GM12872 (cell line): Measurements from ENCODE around the gene MAL.
A peak's percentile ranks its signal among the peaks of the same experiment; 100 is the strongest.

Experiments used
- TF ChIP-seq, protein P1 (sequence below): IDR thresholded peaks from 3 replicates; pipeline ENCODE4 v1.5.1; 2011; ENCODE audit warnings: low read depth, mild to moderate bottlenecking, low read length, moderate library complexity; ENCODE audit not compliant: insufficient read depth

MAL gene

DNA sequence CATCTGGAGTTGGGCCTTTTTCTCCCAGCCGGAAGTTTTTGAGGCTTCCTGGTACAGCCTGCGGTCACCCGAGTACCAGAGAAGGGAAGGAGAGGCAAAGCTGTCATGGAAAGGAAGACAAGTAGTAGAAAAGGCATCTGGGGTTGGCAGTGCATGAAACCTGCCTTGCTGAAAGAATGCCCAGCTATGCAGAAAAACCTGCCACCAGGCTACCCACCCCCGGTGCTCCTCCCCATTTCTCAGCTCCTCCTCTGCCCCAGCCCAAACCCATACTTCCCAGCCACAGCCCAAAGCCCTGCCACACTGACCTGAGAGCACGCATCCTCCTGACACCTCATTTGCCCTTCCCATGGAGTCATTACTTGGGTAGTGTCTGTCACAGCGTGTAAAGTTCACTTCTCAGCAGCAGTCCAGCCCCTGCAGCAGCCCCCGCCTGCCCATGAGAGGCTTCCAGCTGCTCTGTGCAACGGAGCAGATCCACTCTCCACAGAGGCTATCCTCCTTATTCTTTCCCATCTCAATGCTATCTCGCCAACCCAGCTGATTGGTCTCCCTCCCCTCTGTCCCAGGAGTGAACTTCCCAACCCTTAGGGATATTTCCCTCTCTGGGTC is 40.4 kb upstream of the MAL start:
- TF ChIP-seq, protein P1, sequence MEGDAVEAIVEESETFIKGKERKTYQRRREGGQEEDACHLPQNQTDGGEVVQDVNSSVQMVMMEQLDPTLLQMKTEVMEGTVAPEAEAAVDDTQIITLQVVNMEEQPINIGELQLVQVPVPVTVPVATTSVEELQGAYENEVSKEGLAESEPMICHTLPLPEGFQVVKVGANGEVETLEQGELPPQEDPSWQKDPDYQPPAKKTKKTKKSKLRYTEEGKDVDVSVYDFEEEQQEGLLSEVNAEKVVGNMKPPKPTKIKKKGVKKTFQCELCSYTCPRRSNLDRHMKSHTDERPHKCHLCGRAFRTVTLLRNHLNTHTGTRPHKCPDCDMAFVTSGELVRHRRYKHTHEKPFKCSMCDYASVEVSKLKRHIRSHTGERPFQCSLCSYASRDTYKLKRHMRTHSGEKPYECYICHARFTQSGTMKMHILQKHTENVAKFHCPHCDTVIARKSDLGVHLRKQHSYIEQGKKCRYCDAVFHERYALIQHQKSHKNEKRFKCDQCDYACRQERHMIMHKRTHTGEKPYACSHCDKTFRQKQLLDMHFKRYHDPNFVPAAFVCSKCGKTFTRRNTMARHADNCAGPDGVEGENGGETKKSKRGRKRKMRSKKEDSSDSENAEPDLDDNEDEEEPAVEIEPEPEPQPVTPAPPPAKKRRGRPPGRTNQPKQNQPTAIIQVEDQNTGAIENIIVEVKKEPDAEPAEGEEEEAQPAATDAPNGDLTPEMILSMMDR: no peak

DNA sequence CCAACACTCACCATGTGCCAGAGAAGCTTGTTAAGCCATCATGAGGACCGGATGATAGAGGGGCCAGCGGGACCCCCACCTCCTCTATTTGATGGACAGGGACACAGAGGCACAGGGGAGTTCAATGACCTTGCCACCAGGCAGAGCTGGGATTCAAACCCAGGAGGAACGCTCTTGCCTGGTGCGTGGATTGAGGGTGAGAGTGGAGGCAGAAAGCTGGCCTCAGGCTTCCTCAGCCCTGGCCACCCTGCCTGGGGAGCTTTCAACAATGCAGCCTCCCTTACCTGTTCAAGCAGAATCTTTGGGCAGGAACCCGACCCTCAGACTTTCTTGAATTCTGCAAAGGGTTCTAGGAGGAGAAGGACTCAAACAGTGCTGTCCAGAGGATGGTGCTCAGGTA is 39.9 kb upstream of the MAL start:
- TF ChIP-seq, protein P1: no peak

DNA sequence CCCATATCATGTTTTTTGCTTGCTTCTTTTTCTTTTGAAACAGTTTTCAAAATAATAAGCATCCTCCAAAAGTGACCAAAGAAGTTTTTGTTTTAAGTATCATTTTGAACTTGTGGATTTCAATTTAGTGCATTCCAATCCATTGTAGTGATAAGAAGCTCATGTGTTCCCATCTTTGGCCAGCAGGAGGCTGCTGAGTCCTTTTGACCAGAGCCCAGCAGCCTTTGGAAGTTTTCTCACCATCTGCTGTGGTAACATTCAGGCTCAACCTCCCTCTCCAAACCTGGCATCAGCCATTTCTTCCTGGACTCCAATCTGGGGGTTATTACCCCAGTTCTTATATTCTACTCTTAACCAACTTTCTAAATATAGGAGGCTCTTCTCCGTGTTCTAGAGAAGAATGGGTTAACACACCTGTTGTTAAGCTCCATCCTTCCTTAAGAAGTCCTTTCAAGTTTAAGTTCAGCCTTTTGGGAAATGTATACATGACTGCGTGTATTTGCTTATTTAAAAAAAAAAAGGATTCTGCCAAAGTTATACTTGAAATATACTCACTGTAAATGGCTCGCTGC is 39.0 kb upstream of the MAL start:
- TF ChIP-seq, protein P1: peak; percentile 86

DNA sequence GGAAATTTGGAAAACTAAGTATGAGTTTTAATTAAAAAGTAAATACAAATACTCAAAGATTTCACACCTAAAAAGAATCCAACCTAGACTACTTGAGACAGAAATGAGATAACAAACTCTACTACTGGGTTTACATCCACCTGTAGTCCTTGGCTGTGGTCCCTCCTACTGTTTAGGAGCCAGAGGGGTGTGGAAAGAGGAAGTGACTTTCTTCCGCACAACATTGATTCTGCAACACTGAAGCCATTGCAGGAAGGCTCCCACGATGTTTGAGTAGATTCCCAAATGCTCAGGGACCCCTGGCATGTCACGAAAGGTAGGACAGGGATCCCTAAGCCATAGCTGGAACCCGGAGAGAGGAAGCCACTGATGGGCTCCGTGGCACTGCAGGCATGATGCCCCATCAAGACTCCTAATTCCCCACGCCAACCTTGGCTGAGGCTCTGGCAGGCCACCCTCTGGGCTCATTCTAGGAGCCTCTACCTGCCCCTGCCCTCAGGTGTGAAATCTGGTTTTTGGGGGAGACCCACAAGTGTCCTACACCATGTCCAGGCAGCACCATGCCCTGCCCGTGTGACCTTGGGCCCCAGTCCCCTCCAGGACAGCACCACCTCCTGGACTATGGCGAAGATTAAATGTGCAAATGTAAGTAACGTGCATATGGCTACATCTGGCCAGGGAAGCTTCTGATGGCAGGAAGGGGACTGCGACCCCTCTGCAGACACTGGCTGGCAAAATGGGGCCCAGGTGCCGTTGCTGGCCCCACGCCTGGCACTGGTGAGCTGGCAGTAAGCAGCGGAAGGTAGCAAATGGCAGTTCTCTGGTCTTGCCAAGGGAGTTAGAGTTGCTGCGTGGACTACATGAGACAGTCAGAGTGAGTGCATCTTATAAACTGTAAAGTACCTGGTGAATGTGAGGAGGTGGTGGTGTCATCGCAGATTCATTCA is 38.2 kb upstream of the MAL start:
- TF ChIP-seq, protein P1: no peak

DNA sequence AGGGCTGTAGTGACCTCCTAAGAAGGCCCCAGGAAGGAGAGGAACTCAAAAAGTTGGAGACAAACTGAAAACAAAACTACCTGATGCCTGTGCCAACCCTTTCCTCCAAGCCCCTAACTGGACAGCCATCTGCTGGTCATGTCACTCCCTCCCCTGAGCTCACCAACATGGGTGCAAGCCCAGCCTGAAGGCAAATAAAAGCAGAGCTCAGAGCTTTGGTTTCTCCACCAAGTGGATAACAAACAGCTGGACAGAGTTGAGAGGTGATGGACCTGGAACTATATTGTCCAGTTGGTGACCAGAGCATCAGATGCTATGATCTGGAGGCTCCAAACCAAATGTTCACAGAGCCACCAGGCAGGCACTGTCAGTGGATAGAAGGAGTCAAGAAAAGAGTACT is 34.6 kb upstream of the MAL start:
- TF ChIP-seq, protein P1: no peak

DNA sequence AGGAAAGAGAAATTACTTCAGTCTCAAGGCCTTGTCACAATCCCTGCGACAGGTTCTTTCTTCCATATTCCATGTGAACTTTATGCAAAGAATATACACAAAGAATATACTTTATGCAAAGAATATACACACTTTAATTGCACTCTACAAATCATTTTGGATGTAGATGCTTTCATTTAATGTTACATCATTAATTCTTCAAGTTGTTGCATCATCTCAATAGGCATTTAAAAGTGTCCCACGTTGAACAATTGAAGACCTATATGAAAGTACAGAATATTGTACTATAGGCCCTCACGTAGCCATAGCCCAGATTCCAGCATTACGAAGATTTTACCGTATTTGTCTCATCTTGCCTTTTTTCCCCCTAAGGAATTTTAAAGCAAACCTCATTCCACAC is 33.1 kb upstream of the MAL start:
- TF ChIP-seq, protein P1: no peak
